ENCODE results near the gene B3GNT8.

DNA sequence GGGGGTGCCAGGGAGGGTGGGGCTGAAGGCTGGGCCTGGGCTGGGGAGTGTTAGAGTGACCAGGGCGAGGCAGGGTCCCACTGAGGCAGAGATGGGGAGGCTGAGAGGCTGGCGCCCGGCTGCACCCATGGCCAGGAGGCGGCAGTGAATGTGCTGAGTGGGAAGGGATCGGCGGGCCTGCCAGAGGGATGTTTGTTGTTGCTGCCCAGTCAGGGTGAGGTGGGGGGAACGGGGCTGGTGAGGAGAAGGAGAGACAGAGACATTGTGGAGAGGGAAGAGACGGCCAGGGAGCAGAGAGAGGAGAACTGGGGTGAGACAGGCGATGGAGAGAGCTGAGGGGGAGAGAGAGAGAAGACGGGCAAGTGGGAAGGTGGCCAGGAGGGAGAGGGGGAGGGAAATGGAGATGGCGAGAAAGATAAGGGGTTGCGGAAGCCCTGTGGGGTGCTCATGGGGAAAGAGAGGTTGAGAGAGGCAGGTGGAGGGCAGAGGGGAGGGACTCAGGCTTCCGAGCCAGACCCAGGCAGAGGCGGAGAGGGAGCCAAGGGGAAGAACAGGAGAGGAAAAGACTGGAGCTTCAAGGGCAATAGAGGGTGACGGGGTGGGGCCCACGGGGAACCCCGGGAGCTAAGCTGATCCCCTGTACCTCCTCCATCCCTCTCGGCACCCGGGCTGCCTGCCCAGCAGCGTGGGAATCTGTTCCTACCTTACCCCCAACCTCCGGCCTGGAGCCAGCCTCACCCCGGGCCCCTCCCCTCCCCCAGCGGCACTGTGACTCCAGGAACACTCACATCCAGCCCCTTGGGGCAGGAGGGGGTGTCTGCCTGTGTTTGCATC, 690 bp upstream of the B3GNT8 start:
- TF ChIP-seq EZH2 (IDR thresholded peaks at IDR 0.05) (no peak), POLR2A (IDR thresholded peaks at IDR 0.05; ENCODE audit: borderline replicate concordance, extremely low read depth, insufficient read depth, insufficient read length) (no peak), TCF7L2 (IDR thresholded peaks at IDR 0.05; ENCODE audit: borderline replicate concordance, extremely low read depth, insufficient read depth, insufficient read length) (no peak), EZH2phosphoT487 (IDR thresholded peaks at IDR 0.05; ENCODE audit: borderline replicate concordance) (no peak), RAD21 (IDR thresholded peaks at IDR 0.05; ENCODE audit: low read depth) (no peak), CEBPB (IDR thresholded peaks at IDR 0.05; ENCODE audit: low read depth) (no peak), POLR2AphosphoS5 (IDR thresholded peaks at IDR 0.05; ENCODE audit: low read depth, low read length) (no peak), SRF (IDR thresholded peaks at IDR 0.05; ENCODE audit: low read depth) (no peak)
- TF ChIP-seq, protein P1, sequence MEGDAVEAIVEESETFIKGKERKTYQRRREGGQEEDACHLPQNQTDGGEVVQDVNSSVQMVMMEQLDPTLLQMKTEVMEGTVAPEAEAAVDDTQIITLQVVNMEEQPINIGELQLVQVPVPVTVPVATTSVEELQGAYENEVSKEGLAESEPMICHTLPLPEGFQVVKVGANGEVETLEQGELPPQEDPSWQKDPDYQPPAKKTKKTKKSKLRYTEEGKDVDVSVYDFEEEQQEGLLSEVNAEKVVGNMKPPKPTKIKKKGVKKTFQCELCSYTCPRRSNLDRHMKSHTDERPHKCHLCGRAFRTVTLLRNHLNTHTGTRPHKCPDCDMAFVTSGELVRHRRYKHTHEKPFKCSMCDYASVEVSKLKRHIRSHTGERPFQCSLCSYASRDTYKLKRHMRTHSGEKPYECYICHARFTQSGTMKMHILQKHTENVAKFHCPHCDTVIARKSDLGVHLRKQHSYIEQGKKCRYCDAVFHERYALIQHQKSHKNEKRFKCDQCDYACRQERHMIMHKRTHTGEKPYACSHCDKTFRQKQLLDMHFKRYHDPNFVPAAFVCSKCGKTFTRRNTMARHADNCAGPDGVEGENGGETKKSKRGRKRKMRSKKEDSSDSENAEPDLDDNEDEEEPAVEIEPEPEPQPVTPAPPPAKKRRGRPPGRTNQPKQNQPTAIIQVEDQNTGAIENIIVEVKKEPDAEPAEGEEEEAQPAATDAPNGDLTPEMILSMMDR (IDR thresholded peaks at IDR 0.05 in 2 of 3, conservative IDR thresholded peaks at IDR 0.05 in 1 of 3; ENCODE audit: borderline replicate concordance in 1 of 3, insufficient read depth in 1 of 3, low read depth in 2 of 3, low read length in 2 of 3) = no peak

Measured in HCT116 (cell line).